H1 (cell line): ENCODE results near the gene MBD3L2. TPM values are rescaled to one million over a fixed set of nuclear protein-coding genes. Genes with fewer than 3 reads are reported as not detected.
"Not testable (repeated sequence)": the region's sequence is repeated elsewhere in the genome, so short reads cannot be mapped to it uniquely, and the experiment has no call there.

Experiments used
- CTCF ChIA-PET: fragments of 300-600 bp; sonication (Branson Sonifier 250); formaldehyde crosslinking; loops from one replicate; lab custom pipeline; 2021; ENCODE audit not compliant: partially characterized antibody; lab: Charles Lee
- POLR2A ChIA-PET: fragments of 300-600 bp; sonication (Branson Sonifier 250); formaldehyde crosslinking; loops from one replicate; lab custom pipeline; 2021; ENCODE audit warnings: inconsistent platforms; ENCODE audit not compliant: partially characterized antibody; lab: Charles Lee
- DNase-seq, 2 experiments: peaks; one replicate each; pipeline versions ENCODE4 v3.0.0 to v3.0.0-alpha.2; 2010 to 2022; ENCODE audit warnings: low spot score in 2 of 2, low read depth in 1 of 2, mixed read lengths in 1 of 2
- FAIRE-seq: peaks from 2 replicates; lab custom pipeline; 2011; peaks lifted over from hg19 to GRCh38; lab: Jason Lieb, UNC
- H2AFZ ChIP-seq: 2 replicates; pipeline ENCODE4 v1.8.1; 2012; ENCODE audit warnings: low read length, inconsistent platforms
- H2AK5ac ChIP-seq: 2 replicates; pipeline ENCODE4 v1.6.1; 2013; ENCODE audit warnings: low read depth, low read length
- H2BK120ac ChIP-seq: replicated peaks from 2 replicates; pipeline ENCODE3; 2013; ENCODE audit warnings: low read depth, low read length, inconsistent platforms
- H2BK12ac ChIP-seq: 2 replicates; pipeline ENCODE4 v1.6.1; 2013; ENCODE audit warnings: low read depth, low read length
- H2BK15ac ChIP-seq: 2 replicates; pipeline ENCODE4 v1.6.1; 2013; ENCODE audit warnings: low read length
- H2BK20ac ChIP-seq: 2 replicates; pipeline ENCODE4 v1.6.1; 2013; ENCODE audit warnings: low read length
- H2BK5ac ChIP-seq: 2 replicates; pipeline ENCODE4 v1.6.1; 2013; ENCODE audit warnings: low read depth, low read length
- H3K14ac ChIP-seq: 2 replicates; pipeline ENCODE4 v1.6.1; 2013; ENCODE audit warnings: inconsistent platforms; ENCODE audit not compliant: insufficient read length
- H3K18ac ChIP-seq: 2 replicates; pipeline ENCODE4 v1.6.1; 2013; ENCODE audit warnings: low read length; ENCODE audit errors: extremely low read depth
- H3K23ac ChIP-seq: 2 replicates; pipeline ENCODE4 v1.6.1; 2013; ENCODE audit warnings: inconsistent platforms; ENCODE audit not compliant: insufficient read length
- H3K23me2 ChIP-seq: 2 replicates; pipeline ENCODE4 v1.6.1; 2013; ENCODE audit warnings: low read depth, low read length
- H3K27ac ChIP-seq: 2 replicates; pipeline ENCODE4 v1.6.1; 2011; ENCODE audit warnings: low read depth, low read length, inconsistent platforms
- H3K27me3 ChIP-seq, 4 experiments: replicated peaks in 1 of 4; 1 replicate in 1 of 4; 2 replicates in 3 of 4; pipeline versions ENCODE4 v1.6.1 to v1.8.1; 2011 to 2013; ENCODE audit warnings: low read length in 3 of 4, mild to moderate bottlenecking in 3 of 4, inconsistent platforms in 2 of 4, mixed read lengths in 2 of 4, moderate library complexity in 1 of 4; ENCODE audit not compliant: control insufficient read depth in 3 of 4, insufficient read depth in 3 of 4; ENCODE audit errors: extremely low read depth in 1 of 4
- H3K36me3 ChIP-seq, 4 experiments: 2 replicates each; pipeline versions ENCODE4 v1.6.1 to v1.8.1; 2011 to 2013; ENCODE audit warnings: mild to moderate bottlenecking in 4 of 4, low read length in 3 of 4, moderate library complexity in 2 of 4, control low read depth in 1 of 4, inconsistent platforms in 1 of 4; ENCODE audit not compliant: insufficient read depth in 4 of 4, control insufficient read depth in 2 of 4
- H3K4ac ChIP-seq: replicated peaks from 2 replicates; pipeline ENCODE3; 2013; ENCODE audit warnings: low read length, low read depth, mixed read lengths, inconsistent platforms; ENCODE audit not compliant: insufficient read length
- H3K4me1 ChIP-seq, 4 experiments: replicated peaks in 1 of 4; 1 replicate in 1 of 4; 2 replicates in 3 of 4; pipeline versions ENCODE4 v1.6.1 to v1.8.1; 2011 to 2013; ENCODE audit warnings: low read length in 3 of 4, inconsistent platforms in 2 of 4, mixed read lengths in 1 of 4; ENCODE audit not compliant: insufficient read depth in 4 of 4, control insufficient read depth in 3 of 4
- H3K4me2 ChIP-seq, 2 experiments: 2 replicates each; pipeline versions ENCODE4 v1.6.1 to v1.8.1; 2011 to 2013; ENCODE audit warnings: low read depth in 2 of 2, low read length in 2 of 2, control low read depth in 1 of 2, inconsistent platforms in 1 of 2, mild to moderate bottlenecking in 1 of 2; ENCODE audit not compliant: insufficient read depth in 1 of 2
- H3K4me3 ChIP-seq, 4 experiments: fragments of 200-600, 300-600 bp in 1 of 4; sonication (generic), shearing (Covaris generic), sonication (Bioruptor Twin) in 1 of 4; 2 replicates each; pipeline versions ENCODE4 v1.5.1 to v1.8.1; 2011 to 2016; ENCODE audit warnings: low read length in 4 of 4, low read depth in 3 of 4, control low read depth in 2 of 4, inconsistent platforms in 2 of 4, mild to moderate bottlenecking in 2 of 4, mixed read lengths in 1 of 4, moderate library complexity in 1 of 4; ENCODE audit not compliant: insufficient read depth in 2 of 4; ENCODE audit errors: extremely low read depth in 1 of 4
- H3K56ac ChIP-seq: replicated peaks from 2 replicates; pipeline ENCODE3; 2013; ENCODE audit warnings: low read depth, mild to moderate bottlenecking, mixed read lengths, low read length, inconsistent platforms; ENCODE audit not compliant: insufficient read length
- H3K79me1 ChIP-seq: 2 replicates; pipeline ENCODE4 v1.6.1; 2013; ENCODE audit warnings: low read depth, low read length, control low read depth
- H3K79me2 ChIP-seq, 2 experiments: 2 replicates each; pipeline versions ENCODE4 v1.6.1 to v1.8.1; 2012 to 2013; ENCODE audit warnings: low read length in 2 of 2, mild to moderate bottlenecking in 2 of 2, inconsistent platforms in 1 of 2; ENCODE audit not compliant: insufficient read depth in 2 of 2, control insufficient read depth in 1 of 2
- H3K9ac ChIP-seq, 4 experiments: replicated peaks in 1 of 4; 1 replicate in 1 of 4; 2 replicates in 3 of 4; pipeline versions ENCODE4 v1.6.1 to v1.8.1; 2011 to 2013; ENCODE audit warnings: low read depth in 3 of 4, low read length in 3 of 4, control low read depth in 2 of 4, mild to moderate bottlenecking in 2 of 4, moderate library complexity in 2 of 4, inconsistent platforms in 1 of 4; ENCODE audit errors: extremely low read depth in 1 of 4
- H3K9me3 ChIP-seq, 2 experiments: 2 replicates each; pipeline versions ENCODE4 v1.6.1 to v1.8.1; 2012 to 2013; ENCODE audit warnings: mild to moderate bottlenecking in 2 of 2, moderate library complexity in 2 of 2, control low read depth in 1 of 2, inconsistent platforms in 1 of 2, low read depth in 1 of 2, low read length in 1 of 2, mixed read lengths in 1 of 2; ENCODE audit not compliant: insufficient read depth in 2 of 2
- H4K20me1 ChIP-seq, 2 experiments: replicated peaks in 1 of 2; 2 replicates each; pipeline versions ENCODE3 to v1.8.1; 2011 to 2013; ENCODE audit warnings: inconsistent platforms in 2 of 2, low read length in 2 of 2, mild to moderate bottlenecking in 1 of 2; ENCODE audit not compliant: insufficient read depth in 2 of 2, control insufficient read depth in 1 of 2
- H4K5ac ChIP-seq: 2 replicates; pipeline ENCODE4 v1.6.1; 2013; ENCODE audit warnings: low read length, low read depth, mixed read lengths, inconsistent platforms; ENCODE audit not compliant: insufficient read length
- H4K8ac ChIP-seq: 2 replicates; pipeline ENCODE4 v1.8.0; 2013; ENCODE audit warnings: mild to moderate bottlenecking, moderate library complexity, low read length, inconsistent platforms; ENCODE audit not compliant: insufficient read depth; ENCODE audit errors: extremely low read depth
- H4K91ac ChIP-seq: replicated peaks from 2 replicates; pipeline ENCODE3; 2013; ENCODE audit warnings: low read length, mixed read lengths, inconsistent platforms; ENCODE audit not compliant: insufficient read length
- CTCF ChIP-seq, 3 experiments: IDR thresholded peaks; 1 replicate in 2 of 3; 2 replicates in 1 of 3; pipeline versions ENCODE4 v1.5.1 to v1.6.1; 2011; ENCODE audit warnings: low read length in 3 of 3, mild to moderate bottlenecking in 3 of 3, inconsistent platforms in 2 of 3, low read depth in 1 of 3, moderate library complexity in 1 of 3; ENCODE audit not compliant: insufficient read depth in 1 of 3; ENCODE audit errors: control extremely low read depth in 1 of 3
- RAD21 ChIP-seq, 2 experiments: IDR thresholded peaks in 1 of 2; conservative IDR thresholded peaks in 1 of 2; 2 replicates each; pipeline ENCODE4 v1.6.1; 2011; ENCODE audit warnings: low read depth in 2 of 2, low read length in 2 of 2, improper control_type of control experiment in 1 of 2, inconsistent platforms in 1 of 2, mild to moderate bottlenecking in 1 of 2, moderate library complexity in 1 of 2
- WGBS, 2 experiments: shearing (Covaris generic) in 1 of 2; methylation state at CpG; one replicate each; pipeline versions ENCODE4 v1.1.6 to v1.1.7; 2013 to 2015; ENCODE audit warnings: low lambda C conversion rate in 2 of 2, mixed read lengths in 2 of 2, inconsistent platforms in 1 of 2, low coverage in 1 of 2, missing lambda C conversion rate in 1 of 2; ENCODE audit not compliant: insufficient replicate concordance in 2 of 2, insufficient coverage in 1 of 2, insufficient read length in 1 of 2; ENCODE audit errors: extremely low coverage in 1 of 2, missing lambda C conversion rate in 1 of 2; 5-methylcytosine and 5-hydroxymethylcytosine counted together
- polyA plus RNA-seq, 7 experiments: library from polyadenylated mRNA; depleted of rRNA in 3 of 7; stranded (reverse) in 5 of 7; unstranded in 2 of 7; fragments of >200 nt in 5 of 7; fragments of 200-250 nt in 2 of 7; gene quantifications; 1 replicate in 5 of 7; 2 replicates in 1 of 7; 4 replicates in 1 of 7; pipeline versions ENCODE4 v1.2.1 to v1.2.3, GENCODE V29; 2011 to 2013; ENCODE audit warnings: missing spikeins in 2 of 7, mixed read lengths in 2 of 7
- total RNA-seq: library from RNA; stranded (reverse); fragmentation: NEBNext Ultra II Directional; extraction: Animal tissue kit (Norgen Biotek cat#: 25700); gene quantifications from 2 replicates; pipeline ENCODE4 v1.2.1, GENCODE V29; 2021

MBD3L2 gene
- total and polyA plus RNA-seq, 2 of the 8 experiments (the other 6 are each of a cell fraction or from before 2014, with no cell fraction given), result not detected

GRCh38 chr19:7067122-7067521, 18.0 kb downstream of the MBD3L2 start:
- H3K36me3 ChIP-seq, H2BK20ac ChIP-seq, H3K4me2 ChIP-seq, CTCF ChIA-PET, FAIRE-seq, H3K9ac ChIP-seq, H2BK120ac ChIP-seq, H3K79me1 ChIP-seq, H3K23me2 ChIP-seq, POLR2A ChIA-PET, H4K5ac ChIP-seq, H2BK5ac ChIP-seq, H3K23ac ChIP-seq, H3K27ac ChIP-seq, H4K20me1 ChIP-seq, H2BK12ac ChIP-seq, H3K4me1 ChIP-seq, H3K4ac ChIP-seq, H2BK15ac ChIP-seq, H3K79me2 ChIP-seq, H3K4me3 ChIP-seq, H4K8ac ChIP-seq, H3K27me3 ChIP-seq, H3K56ac ChIP-seq, H3K18ac ChIP-seq, H2AFZ ChIP-seq, H3K14ac ChIP-seq, H2AK5ac ChIP-seq, H4K91ac ChIP-seq: not testable (repeated sequence)
- peaks cover 6 to 15% of the 10 kb centered on the region in 2 experiments; a peak in 2 of 4 replicates for H3K9me3 ChIP-seq
- TF ChIP-seq RAD21 (IDR thresholded peaks at IDR 0.05 in 1 of 2, conservative IDR thresholded peaks at IDR 0.05 in 1 of 2; ENCODE audit: low read depth in 2 of 2, low read length in 2 of 2) (peak; percentile 53 to 58), CTCF (IDR thresholded peaks at IDR 0.05; ENCODE audit: control extremely low read depth in 1 of 3, insufficient read depth in 1 of 3, low read depth in 1 of 3, low read length in 3 of 3) (peak; percentile 46 to 55 (median 54))
- DNase-seq, result peak; percentile 9 to 51
- WGBS, 2 experiments, result 42% methylated on average over 13 of the region's 13 CpGs; no CpG with 5 or more reads in 1 of the 2 experiments
